ENCODE data around the gene FBXL3. TPM values are rescaled to one million over a fixed set of nuclear protein-coding genes. Genes with fewer than 3 reads are reported as not detected.

The FBXL3 gene
- total RNA-seq, 1 experiment from 2014 or later = 56.8 TPM

DNA sequence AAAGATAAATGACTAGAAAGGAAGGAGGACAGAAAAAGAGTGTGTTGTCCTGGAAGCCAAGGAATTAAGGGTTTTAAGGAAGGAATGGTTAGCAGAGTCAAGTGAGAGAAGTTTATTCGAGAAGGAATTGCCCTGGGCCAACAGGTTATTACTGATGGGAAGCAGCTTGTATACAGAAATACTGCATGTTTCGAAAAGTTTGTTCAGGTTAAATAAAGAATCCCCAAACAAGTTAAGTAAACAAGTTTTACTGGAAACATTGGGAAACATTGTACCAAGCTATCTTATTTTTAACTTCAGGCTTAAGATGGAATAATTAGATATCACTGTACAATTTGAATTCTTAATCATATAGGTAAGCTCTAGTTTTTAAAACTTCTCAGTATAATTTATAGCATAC is 28.2 kb upstream of the FBXL3 start:
- no peak overlapping the region for H3K4me3 ChIP-seq (ENCODE audit: low read length)
- no peaks in the 10 kb centered on the region for H3K9me2 ChIP-seq (replicated peaks; ENCODE audit: insufficient read depth, low read length)
- no peaks in the 10 kb centered on the region for H4K20me1 ChIP-seq (ENCODE audit: insufficient read depth, low read depth, low read length)
- no peak overlapping the region for H3K9ac ChIP-seq (ENCODE audit: low read length)
- H3K36me3 ChIP-seq (ENCODE audit: insufficient read depth, low read length) = peaks cover 44% of the 10 kb centered on the region; the same call in 1 of the 2 replicates
- no peak overlapping the region for H3K27ac ChIP-seq (ENCODE audit: low read length)
- H3K79me2 ChIP-seq (ENCODE audit: low read length) = no peaks in the 10 kb centered on the region
- no peaks in the 10 kb centered on the region for H3K4me1 ChIP-seq (ENCODE audit: low read length)
- H3K27me3 ChIP-seq (ENCODE audit: low read length) = no peaks in the 10 kb centered on the region
- no peak overlapping the region for H2AFZ ChIP-seq (ENCODE audit: low read length)
- H3K4me2 ChIP-seq (ENCODE audit: low read depth, low read length, poor library complexity, severe bottlenecking) = no peak overlapping the region
- no peak for DNase-seq
- no peaks in the 10 kb centered on the region for H3K9me3 ChIP-seq (ENCODE audit: low read length)

- H3K79me2 ChIP-seq (ENCODE audit: low read length) = no peaks in the 10 kb centered on the region
- H3K4me3 ChIP-seq (ENCODE audit: low read length) = no peak overlapping the region
- no peaks in the 10 kb centered on the region for H3K9me3 ChIP-seq (ENCODE audit: low read length)
- DNase-seq = no peak
- peaks cover 44% of the 10 kb centered on the region; the same call in 1 of the 2 replicates for H3K36me3 ChIP-seq (ENCODE audit: insufficient read depth, low read length)
- H3K27me3 ChIP-seq (ENCODE audit: low read length) = no peaks in the 10 kb centered on the region
- no peak overlapping the region for H2AFZ ChIP-seq (ENCODE audit: low read length)
- H3K4me2 ChIP-seq (ENCODE audit: low read depth, low read length, poor library complexity, severe bottlenecking) = no peak overlapping the region
- H3K27ac ChIP-seq (ENCODE audit: low read length) = no peak overlapping the region
- H4K20me1 ChIP-seq (ENCODE audit: insufficient read depth, low read depth, low read length) = no peaks in the 10 kb centered on the region
- no peak overlapping the region for H3K9ac ChIP-seq (ENCODE audit: low read length)
- no peaks in the 10 kb centered on the region for H3K4me1 ChIP-seq (ENCODE audit: low read length)
- H3K9me2 ChIP-seq (replicated peaks; ENCODE audit: insufficient read depth, low read length) = no peaks in the 10 kb centered on the region
These were observed 26.2 kb upstream of the FBXL3 start for GRCh38 chr13:77053192-77053591.

DNA sequence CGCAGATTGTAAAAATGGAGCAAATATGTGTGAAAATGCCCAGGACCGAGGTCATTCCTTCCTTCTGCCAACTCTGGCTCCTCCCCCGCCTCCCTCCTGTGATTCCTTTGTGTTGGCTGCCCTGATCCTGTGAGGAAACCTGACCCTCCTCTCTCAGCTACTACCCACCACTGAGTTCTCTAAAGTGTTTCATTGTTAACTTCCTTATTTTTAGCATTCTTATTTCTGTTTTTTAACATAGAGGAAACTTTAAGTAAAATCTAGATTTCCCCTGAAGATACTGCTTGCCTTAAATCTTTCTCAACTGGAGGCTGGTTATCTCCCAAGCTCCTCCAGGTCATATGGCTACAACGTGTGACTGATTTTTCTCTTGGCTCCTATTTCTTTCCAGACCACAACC is 21.7 kb upstream of the FBXL3 start:
- H3K79me2 ChIP-seq (ENCODE audit: low read length) = no peaks in the 10 kb centered on the region
- H3K36me3 ChIP-seq (ENCODE audit: insufficient read depth, low read length) = peaks cover 35% of the 10 kb centered on the region; the same call in 1 of the 2 replicates
- H3K9ac ChIP-seq (ENCODE audit: low read length) = no peak overlapping the region
- no peak overlapping the region for H3K4me3 ChIP-seq (ENCODE audit: low read length)
- H3K27me3 ChIP-seq (ENCODE audit: low read length) = no peaks in the 10 kb centered on the region
- no peaks in the 10 kb centered on the region for H3K4me1 ChIP-seq (ENCODE audit: low read length)
- H3K9me3 ChIP-seq (ENCODE audit: low read length) = no peaks in the 10 kb centered on the region
- no peak overlapping the region for H3K4me2 ChIP-seq (ENCODE audit: low read depth, low read length, poor library complexity, severe bottlenecking)
- H3K9me2 ChIP-seq (replicated peaks; ENCODE audit: insufficient read depth, low read length) = no peaks in the 10 kb centered on the region
- no peak for DNase-seq
- H4K20me1 ChIP-seq (ENCODE audit: insufficient read depth, low read depth, low read length) = no peaks in the 10 kb centered on the region
- H3K27ac ChIP-seq (ENCODE audit: low read length) = no peak overlapping the region
- no peak overlapping the region for H2AFZ ChIP-seq (ENCODE audit: low read length)

GRCh38 chr13:77047649-77048343 is 20.8 kb upstream of the FBXL3 start:
- Histone ChIP-seq H3K27me3 (ENCODE audit: low read length) (no peaks in the 10 kb centered on the region), H3K36me3 (ENCODE audit: insufficient read depth, low read length) (peaks cover 31% of the 10 kb centered on the region; the same call in 1 of the 2 replicates), H3K4me2 (ENCODE audit: low read depth, low read length, poor library complexity, severe bottlenecking) (no peak overlapping the region), H3K9me2 (replicated peaks; ENCODE audit: insufficient read depth, low read length) (no peaks in the 10 kb centered on the region), H3K4me1 (ENCODE audit: low read length) (no peaks in the 10 kb centered on the region), H3K27ac (ENCODE audit: low read length) (no peak overlapping the region), H3K9me3 (ENCODE audit: low read length) (no peaks in the 10 kb centered on the region), H3K9ac (ENCODE audit: low read length) (no peak overlapping the region), H4K20me1 (ENCODE audit: insufficient read depth, low read depth, low read length) (no peaks in the 10 kb centered on the region), H2AFZ (ENCODE audit: low read length) (no peak overlapping the region), H3K79me2 (ENCODE audit: low read length) (no peaks in the 10 kb centered on the region), H3K4me3 (ENCODE audit: low read length) (no peak overlapping the region)
- DNase-seq = no peak

DNA sequence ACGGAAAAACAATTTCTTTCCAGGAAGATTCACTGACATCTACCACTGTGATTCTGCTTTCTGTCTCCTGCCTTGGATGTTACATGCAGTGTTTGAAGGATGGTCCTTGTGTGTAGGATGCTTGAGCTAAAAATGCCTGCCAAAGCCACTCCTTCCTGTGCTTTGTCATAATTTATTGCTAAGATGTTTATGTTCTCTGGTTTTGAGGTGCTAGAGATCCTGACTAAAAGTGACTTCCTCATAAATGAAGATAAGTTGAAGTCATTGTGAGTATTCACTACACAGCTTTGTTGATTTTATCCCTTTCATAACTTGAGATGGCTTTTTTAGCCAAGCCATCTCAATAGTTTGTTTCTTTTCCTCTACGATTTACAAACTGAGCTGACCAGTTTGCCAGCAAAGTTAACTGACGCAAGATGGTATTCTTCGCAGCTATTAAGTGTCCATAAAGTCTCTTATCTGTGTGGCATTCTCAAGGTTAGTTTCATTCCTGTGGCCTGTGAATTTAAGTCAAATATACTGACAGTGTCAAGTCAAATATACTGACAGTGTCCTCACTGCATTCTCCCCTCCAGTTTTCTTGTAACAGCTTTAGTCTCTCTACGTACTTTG is 15.7 kb upstream of the FBXL3 start:
- peaks cover 17% of the 10 kb centered on the region; the same call in 1 of the 2 replicates for H3K36me3 ChIP-seq (ENCODE audit: insufficient read depth, low read length)
- no peak overlapping the region for H3K27ac ChIP-seq (ENCODE audit: low read length)

DNA sequence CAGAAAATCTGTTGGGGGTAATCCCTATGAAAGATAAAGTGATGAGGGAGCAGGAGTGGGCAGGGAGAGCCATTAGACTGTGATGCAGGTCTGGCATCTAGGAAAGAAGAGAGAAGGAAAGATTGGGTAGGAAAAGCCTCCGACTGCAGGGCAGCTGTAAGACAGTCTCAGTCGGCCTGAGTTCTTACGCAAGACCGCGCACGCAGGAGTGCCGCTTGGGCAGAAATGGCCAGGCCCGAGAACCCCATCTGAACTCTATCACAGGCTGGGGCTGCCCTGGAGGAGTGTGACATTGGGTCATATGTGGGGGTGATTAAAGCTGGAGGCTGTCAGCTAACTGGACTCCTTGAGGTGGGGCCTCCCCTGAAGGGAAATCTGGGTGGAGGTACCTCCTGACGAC is 13.9 kb upstream of the FBXL3 start:
- Histone ChIP-seq H3K79me2 (ENCODE audit: low read length) (no peaks in the 10 kb centered on the region), H3K9me3 (ENCODE audit: low read length) (no peaks in the 10 kb centered on the region), H3K9ac (ENCODE audit: low read length) (no peak overlapping the region), H2AFZ (ENCODE audit: low read length) (no peak overlapping the region), H3K27ac (ENCODE audit: low read length) (no peak overlapping the region), H3K4me3 (ENCODE audit: low read length) (no peak overlapping the region), H3K27me3 (ENCODE audit: low read length) (no peaks in the 10 kb centered on the region), H3K9me2 (replicated peaks; ENCODE audit: insufficient read depth, low read length) (no peaks in the 10 kb centered on the region), H4K20me1 (ENCODE audit: insufficient read depth, low read depth, low read length) (no peaks in the 10 kb centered on the region), H3K4me1 (ENCODE audit: low read length) (no peaks in the 10 kb centered on the region), H3K4me2 (ENCODE audit: low read depth, low read length, poor library complexity, severe bottlenecking) (no peak overlapping the region), H3K36me3 (ENCODE audit: insufficient read depth, low read length) (peaks cover 9% of the 10 kb centered on the region; the same call in 1 of the 2 replicates)
- DNase-seq = no peak

More for the DNA sequence above, 15.7 kb upstream of the FBXL3 start:
- no peak overlapping the region for H3K4me2 ChIP-seq (ENCODE audit: low read depth, low read length, poor library complexity, severe bottlenecking)
- no peaks in the 10 kb centered on the region for H4K20me1 ChIP-seq (ENCODE audit: insufficient read depth, low read depth, low read length)
- no peak overlapping the region for H2AFZ ChIP-seq (ENCODE audit: low read length)
- H3K27me3 ChIP-seq (ENCODE audit: low read length) = no peaks in the 10 kb centered on the region
- H3K4me3 ChIP-seq (ENCODE audit: low read length) = no peak overlapping the region
- H3K4me1 ChIP-seq (ENCODE audit: low read length) = no peaks in the 10 kb centered on the region
- no peak overlapping the region for H3K9ac ChIP-seq (ENCODE audit: low read length)
- no peaks in the 10 kb centered on the region for H3K9me3 ChIP-seq (ENCODE audit: low read length)
- DNase-seq = no peak
- H3K79me2 ChIP-seq (ENCODE audit: low read length) = no peaks in the 10 kb centered on the region
- no peaks in the 10 kb centered on the region for H3K9me2 ChIP-seq (replicated peaks; ENCODE audit: insufficient read depth, low read length)

DNA sequence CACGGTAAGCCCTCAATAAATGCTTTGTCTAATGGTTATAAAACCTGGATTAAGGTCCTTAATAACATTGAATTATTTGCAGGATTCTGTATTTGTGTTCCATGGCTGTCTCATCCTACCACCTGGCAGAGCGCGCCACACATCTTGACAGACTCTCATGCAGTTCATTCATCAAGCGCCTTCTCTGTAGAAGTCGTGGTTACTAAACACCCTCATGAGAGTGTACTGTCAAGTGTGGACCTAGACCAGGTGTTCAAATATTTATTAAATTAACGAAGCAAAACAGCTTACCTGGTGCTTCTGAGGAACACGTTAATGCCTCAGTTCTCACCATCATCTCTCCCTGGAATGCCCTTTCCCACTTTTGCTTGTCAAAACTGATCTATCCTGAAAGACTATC is 13.1 kb upstream of the FBXL3 start:
- Histone ChIP-seq H3K4me3 (ENCODE audit: low read length) (no peak overlapping the region), H4K20me1 (ENCODE audit: insufficient read depth, low read depth, low read length) (no peaks in the 10 kb centered on the region), H3K36me3 (ENCODE audit: insufficient read depth, low read length) (peaks cover 7% of the 10 kb centered on the region; the same call in 1 of the 2 replicates), H3K9me3 (ENCODE audit: low read length) (no peaks in the 10 kb centered on the region), H3K27me3 (ENCODE audit: low read length) (no peaks in the 10 kb centered on the region), H3K9ac (ENCODE audit: low read length) (no peak overlapping the region), H3K79me2 (ENCODE audit: low read length) (no peaks in the 10 kb centered on the region), H3K4me2 (ENCODE audit: low read depth, low read length, poor library complexity, severe bottlenecking) (no peak overlapping the region), H3K4me1 (ENCODE audit: low read length) (no peaks in the 10 kb centered on the region), H3K27ac (ENCODE audit: low read length) (no peak overlapping the region), H2AFZ (ENCODE audit: low read length) (no peak overlapping the region), H3K9me2 (replicated peaks; ENCODE audit: insufficient read depth, low read length) (no peaks in the 10 kb centered on the region)
- DNase-seq = no peak

GRCh38 chr13:77038907-77039480 is 12.0 kb upstream of the FBXL3 start:
- no peaks in the 10 kb centered on the region for H3K9me3 ChIP-seq (ENCODE audit: low read length)
- H3K27me3 ChIP-seq (ENCODE audit: low read length) = no peaks in the 10 kb centered on the region
- H3K9ac ChIP-seq (ENCODE audit: low read length) = no peak overlapping the region
- H3K27ac ChIP-seq (ENCODE audit: low read length) = no peak overlapping the region
- no peaks in the 10 kb centered on the region for H3K36me3 ChIP-seq (ENCODE audit: insufficient read depth, low read length)
- no peaks in the 10 kb centered on the region for H3K9me2 ChIP-seq (replicated peaks; ENCODE audit: insufficient read depth, low read length)
- no peak overlapping the region for H3K4me3 ChIP-seq (ENCODE audit: low read length)
- H3K4me1 ChIP-seq (ENCODE audit: low read length) = no peaks in the 10 kb centered on the region
- no peaks in the 10 kb centered on the region for H3K79me2 ChIP-seq (ENCODE audit: low read length)
- no peak overlapping the region for H2AFZ ChIP-seq (ENCODE audit: low read length)
- no peaks in the 10 kb centered on the region for H4K20me1 ChIP-seq (ENCODE audit: insufficient read depth, low read depth, low read length)
- no peak overlapping the region for H3K4me2 ChIP-seq (ENCODE audit: low read depth, low read length, poor library complexity, severe bottlenecking)
- DNase-seq = no peak

Data from Karpas-422 (cell line).